Immature natural killer cell (primary cell): ENCODE measurements around the gene DCAF17. TPM values are rescaled to one million over a fixed set of nuclear protein-coding genes. Genes with fewer than 3 reads are reported as not detected.
"Not testable (repeated sequence)": the region's sequence is repeated elsewhere in the genome, so short reads cannot be mapped to it uniquely, and the experiment has no call there.

ENCODE experiments used
- DNase-seq, 3 donors: peaks; one replicate each; pipeline ENCODE4 v3.0.0; 2022; ENCODE audit warnings: mixed read lengths in 1 of 3
- H3K27ac Mint-ChIP-seq, 6 donors: one replicate each; pipeline ENCODE4 v1.8.0; 2020; ENCODE audit warnings: mixed read lengths in 6 of 6, mild to moderate bottlenecking in 5 of 6, inconsistent platforms in 4 of 6, moderate library complexity in 3 of 6
- H3K27me3 Mint-ChIP-seq, 3 donors: one replicate each; pipeline ENCODE4 v1.8.0; 2020 to 2021; ENCODE audit warnings: low read depth in 3 of 3, mild to moderate bottlenecking in 3 of 3, mixed read lengths in 3 of 3, moderate library complexity in 3 of 3, inconsistent platforms in 1 of 3
- H3K36me3 Mint-ChIP-seq, 3 donors: one replicate each; pipeline ENCODE4 v1.8.0; 2020; ENCODE audit warnings: mixed read lengths in 3 of 3, inconsistent platforms in 2 of 3, mild to moderate bottlenecking in 2 of 3
- H3K4me1 Mint-ChIP-seq, 2 donors: one replicate each; pipeline ENCODE4 v1.8.0; 2020; ENCODE audit warnings: inconsistent platforms in 2 of 2, mild to moderate bottlenecking in 2 of 2, mixed read lengths in 2 of 2, moderate library complexity in 1 of 2
- H3K4me3 Mint-ChIP-seq, 5 donors: one replicate each; pipeline ENCODE4 v1.8.0; 2020; ENCODE audit warnings: mild to moderate bottlenecking in 5 of 5, mixed read lengths in 5 of 5, inconsistent platforms in 3 of 5, moderate library complexity in 3 of 5
- H3K9me3 Mint-ChIP-seq, 6 donors: one replicate each; pipeline ENCODE4 v1.8.0; 2020; ENCODE audit warnings: mild to moderate bottlenecking in 6 of 6, mixed read lengths in 6 of 6, inconsistent platforms in 4 of 6, moderate library complexity in 3 of 6
- polyA plus RNA-seq, 3 donors: library from polyadenylated mRNA; unstranded; fragments of 300-500 nt; fragmentation: Illumina TruSeq; gene quantifications; one replicate each; pipeline ENCODE4 v1.2.3, GENCODE V29; 2021

DCAF17 gene
- polyA plus RNA-seq, 3 donors from 2014 or later = 12.7 to 17.8 (median 16.4) TPM

DNA sequence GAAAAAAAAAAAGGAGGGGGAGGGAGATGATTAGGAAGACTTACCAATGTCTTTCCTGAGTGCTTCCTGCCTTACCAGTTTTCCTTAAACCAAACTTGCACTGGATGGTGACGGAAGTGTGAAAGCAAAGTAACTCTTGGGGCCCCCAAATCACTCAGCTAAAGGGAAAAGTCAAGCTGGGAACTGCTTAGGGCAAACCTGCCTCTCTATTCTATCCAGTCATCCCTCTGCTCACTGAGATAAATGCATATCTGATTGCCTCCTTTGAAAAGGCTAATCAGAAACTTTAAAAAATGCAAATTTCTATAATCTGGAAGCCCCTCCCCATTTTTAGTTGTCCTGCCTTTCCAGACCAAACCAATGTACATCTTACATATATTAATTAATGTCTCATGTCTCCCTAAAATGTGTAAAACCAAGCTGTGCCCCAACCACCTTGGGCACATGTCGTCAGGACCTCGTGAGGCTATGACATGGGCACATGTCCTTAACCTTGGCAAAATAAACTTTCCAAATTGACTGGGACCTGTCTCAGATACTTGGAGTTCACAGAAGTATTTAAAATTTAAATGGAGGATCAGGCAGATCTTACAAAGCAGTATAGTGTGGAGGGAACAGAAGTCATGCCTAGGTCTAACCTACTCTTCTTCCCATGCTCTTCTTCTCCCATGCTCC, 81.0 kb downstream of the DCAF17 start:
- Mint-ChIP-seq H3K4me3 (no peak overlapping the region), H3K36me3 (peaks cover under 1 to 4% (median 3%) of the 10 kb centered on the region in 3 donors), H3K27me3 (peaks cover 0 to 12% (median 2%) of the 10 kb centered on the region in 3 donors), H3K9me3 (peaks cover 0 to 1% (median 0%) of the 10 kb centered on the region in 6 donors), H3K4me1 (peaks cover 2 to 6% of the 10 kb centered on the region in 2 donors), H3K27ac (no peak overlapping the region)
- DNase-seq = no peak

GRCh38 chr2:171515672-171516298, 81.8 kb downstream of the DCAF17 start:
- Mint-ChIP-seq H3K27ac (no peak overlapping the region), H3K4me3 (no peak overlapping the region), H3K36me3 (peaks cover 0 to 4% (median 3%) of the 10 kb centered on the region in 3 donors), H3K4me1 (peaks cover 2 to 8% of the 10 kb centered on the region in 2 donors), H3K27me3 (peaks cover 0 to 15% (median 2%) of the 10 kb centered on the region in 3 donors), H3K9me3 (peaks cover 0 to 1% (median 0%) of the 10 kb centered on the region in 6 donors)
- DNase-seq = no peak

DNA sequence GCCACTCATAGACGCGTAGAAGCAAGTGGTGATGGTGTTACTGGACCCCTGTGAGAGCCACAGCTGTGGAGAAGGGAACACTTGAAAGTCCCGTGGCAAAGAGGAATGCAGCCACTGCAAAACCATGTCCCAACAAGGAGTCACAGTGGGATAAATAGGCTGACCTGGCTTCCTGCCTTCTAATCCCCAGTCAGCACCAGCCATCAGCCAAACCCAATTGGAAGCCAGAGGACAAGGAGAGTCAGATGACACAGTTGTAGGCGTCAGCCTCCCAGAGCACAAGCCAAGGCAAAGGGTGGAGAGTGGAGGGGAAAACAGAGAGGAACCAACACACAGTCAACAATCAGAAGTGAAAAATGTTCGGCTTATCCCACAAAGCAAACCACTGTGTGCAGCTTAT, 82.8 kb downstream of the DCAF17 start:
- H3K27ac Mint-ChIP-seq = no peak overlapping the region
- peaks cover 6 to 18% of the 10 kb centered on the region in 2 donors for H3K4me1 Mint-ChIP-seq
- H3K36me3 Mint-ChIP-seq = peaks cover 0 to 3% (median 0%) of the 10 kb centered on the region in 3 donors
- no peak overlapping the region for H3K4me3 Mint-ChIP-seq
- no peaks in the 10 kb centered on the region for H3K9me3 Mint-ChIP-seq
- no peak for DNase-seq
- H3K27me3 Mint-ChIP-seq = peaks cover 0 to 15% (median 2%) of the 10 kb centered on the region in 3 donors

- H3K4me1 Mint-ChIP-seq = peaks cover 22 to 42% of the 10 kb centered on the region in 2 donors
- H3K27me3 Mint-ChIP-seq = peaks cover 0 to 18% (median 4%) of the 10 kb centered on the region in 3 donors
- H3K4me3 Mint-ChIP-seq = no peak overlapping the region
- H3K27ac Mint-ChIP-seq = no peak overlapping the region
- no peak for DNase-seq
- H3K9me3 Mint-ChIP-seq = no peaks in the 10 kb centered on the region
- H3K36me3 Mint-ChIP-seq = peaks cover 0 to 3% (median 0%) of the 10 kb centered on the region in 3 donors
These were observed 86.4 kb downstream of the DCAF17 start for GRCh38 chr2:171520471-171520870.

DNA sequence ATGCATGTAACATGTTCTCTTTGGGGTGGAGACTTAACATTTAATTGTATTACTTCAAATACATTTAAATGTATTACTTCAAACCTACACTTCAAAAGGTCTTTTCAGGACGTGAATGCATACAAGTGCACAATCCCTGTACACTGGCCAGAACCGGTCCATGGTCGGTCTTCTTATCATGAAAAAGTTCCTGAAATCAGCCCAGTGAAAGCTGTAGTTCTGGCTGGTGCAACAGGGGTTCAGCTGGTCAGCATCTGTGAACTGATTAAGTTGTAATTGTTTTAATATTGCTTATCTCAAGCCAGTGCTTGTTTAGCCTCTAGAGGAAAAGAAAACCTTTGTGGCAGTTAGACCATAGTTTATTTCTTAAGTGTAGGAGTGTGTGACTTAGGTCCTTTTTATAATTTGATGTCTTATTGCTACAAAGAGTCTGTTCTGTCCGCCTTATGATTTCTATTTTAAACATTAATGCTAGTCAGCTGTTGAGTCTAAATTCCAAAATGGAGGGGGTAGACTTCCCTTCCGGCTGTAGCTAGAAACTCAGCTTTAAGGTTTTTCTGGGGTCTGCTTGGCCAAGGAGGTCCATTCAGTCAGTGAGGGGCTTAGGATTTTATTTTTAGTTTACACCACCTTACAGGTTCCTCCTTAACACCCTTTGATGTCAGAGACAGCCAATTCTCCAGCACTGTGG, 87.5 kb downstream of the DCAF17 start:
- Mint-ChIP-seq H3K4me3 (peak overlapping the region; percentile 94 to 97 (median 95)), H3K27ac (peak overlapping the region in 5 of 6 donors; percentile 52 to 85 (median 65)), H3K4me1 (peaks cover 22 to 42% of the 10 kb centered on the region in 2 donors), H3K27me3 (peaks cover 0 to 20% (median 4%) of the 10 kb centered on the region in 3 donors), H3K9me3 (no peaks in the 10 kb centered on the region), H3K36me3 (peaks cover 0 to 3% (median 0%) of the 10 kb centered on the region in 3 donors)
- DNase-seq = no peak

DNA sequence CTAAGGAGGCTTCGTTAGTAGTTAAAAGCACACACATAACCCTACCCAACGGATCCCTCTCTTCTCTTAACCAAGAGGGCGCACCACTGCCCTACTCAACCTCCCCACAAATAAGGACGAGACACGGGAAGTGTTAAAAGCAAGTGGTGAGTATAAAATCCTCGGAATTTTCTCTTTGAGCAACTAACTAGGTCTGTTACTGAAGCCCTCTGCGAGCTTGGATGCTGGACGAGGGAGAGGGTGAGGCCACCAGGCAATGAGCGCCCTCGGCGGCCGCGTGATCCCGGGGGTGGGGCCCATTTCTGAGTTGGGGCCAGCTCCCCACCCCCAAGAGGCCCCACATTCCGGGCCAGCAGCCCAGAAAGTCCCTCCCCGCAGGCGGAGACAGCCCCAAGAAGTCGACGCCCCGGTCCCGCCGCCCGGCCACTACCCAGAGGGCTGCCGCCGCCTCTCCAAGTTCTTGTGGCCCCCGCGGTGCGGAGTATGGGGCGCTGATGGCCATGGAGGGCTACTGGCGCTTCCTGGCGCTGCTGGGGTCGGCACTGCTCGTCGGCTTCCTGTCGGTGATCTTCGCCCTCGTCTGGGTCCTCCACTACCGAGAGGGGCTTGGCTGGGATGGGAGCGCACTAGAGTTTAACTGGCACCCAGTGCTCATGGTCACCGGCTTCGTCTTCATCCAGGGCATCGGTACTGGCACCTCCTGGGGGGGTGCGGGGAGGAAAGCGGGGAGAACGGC, 88.2 kb downstream of the DCAF17 start, which contains the start of gene CYBRD1:
TSS of gene CYBRD1 (plus strand) at position 423 of the 736 bp plus-strand sequence. CDS start at position 495, 72 bp downstream.
- H3K9me3 Mint-ChIP-seq = no peaks in the 10 kb centered on the region
- H3K36me3 Mint-ChIP-seq = peaks cover 0 to 3% (median 0%) of the 10 kb centered on the region in 3 donors
- H3K27me3 Mint-ChIP-seq = peaks cover 0 to 20% (median 2%) of the 10 kb centered on the region in 3 donors
- DNase-seq = peak; percentile 39 to 45 (median 40)
- H3K4me1 Mint-ChIP-seq = peaks cover 22 to 42% of the 10 kb centered on the region in 2 donors
- H3K4me3 Mint-ChIP-seq = peak within 1 kb of the TSS; percentile 94 to 97 (median 95)
- peak within 1 kb of the TSS; percentile 61 to 85 (median 84) for H3K27ac Mint-ChIP-seq

- peak overlapping the region in 5 of 6 donors; percentile 27 to 85 (median 71) for H3K27ac Mint-ChIP-seq
- H3K4me3 Mint-ChIP-seq = peak overlapping the region; percentile 94 to 97 (median 95)
- DNase-seq = peak; percentile 28 to 39 (median 30)
- peaks cover 0 to 4% (median 3%) of the 10 kb centered on the region in 3 donors for H3K36me3 Mint-ChIP-seq
- peaks cover 22 to 42% of the 10 kb centered on the region in 2 donors for H3K4me1 Mint-ChIP-seq
- H3K27me3 Mint-ChIP-seq = peaks cover 0 to 23% (median 2%) of the 10 kb centered on the region in 3 donors
- H3K9me3 Mint-ChIP-seq = no peaks in the 10 kb centered on the region
These were observed 88.7 kb downstream of the DCAF17 start for GRCh38 chr2:171522788-171523087.

DNA sequence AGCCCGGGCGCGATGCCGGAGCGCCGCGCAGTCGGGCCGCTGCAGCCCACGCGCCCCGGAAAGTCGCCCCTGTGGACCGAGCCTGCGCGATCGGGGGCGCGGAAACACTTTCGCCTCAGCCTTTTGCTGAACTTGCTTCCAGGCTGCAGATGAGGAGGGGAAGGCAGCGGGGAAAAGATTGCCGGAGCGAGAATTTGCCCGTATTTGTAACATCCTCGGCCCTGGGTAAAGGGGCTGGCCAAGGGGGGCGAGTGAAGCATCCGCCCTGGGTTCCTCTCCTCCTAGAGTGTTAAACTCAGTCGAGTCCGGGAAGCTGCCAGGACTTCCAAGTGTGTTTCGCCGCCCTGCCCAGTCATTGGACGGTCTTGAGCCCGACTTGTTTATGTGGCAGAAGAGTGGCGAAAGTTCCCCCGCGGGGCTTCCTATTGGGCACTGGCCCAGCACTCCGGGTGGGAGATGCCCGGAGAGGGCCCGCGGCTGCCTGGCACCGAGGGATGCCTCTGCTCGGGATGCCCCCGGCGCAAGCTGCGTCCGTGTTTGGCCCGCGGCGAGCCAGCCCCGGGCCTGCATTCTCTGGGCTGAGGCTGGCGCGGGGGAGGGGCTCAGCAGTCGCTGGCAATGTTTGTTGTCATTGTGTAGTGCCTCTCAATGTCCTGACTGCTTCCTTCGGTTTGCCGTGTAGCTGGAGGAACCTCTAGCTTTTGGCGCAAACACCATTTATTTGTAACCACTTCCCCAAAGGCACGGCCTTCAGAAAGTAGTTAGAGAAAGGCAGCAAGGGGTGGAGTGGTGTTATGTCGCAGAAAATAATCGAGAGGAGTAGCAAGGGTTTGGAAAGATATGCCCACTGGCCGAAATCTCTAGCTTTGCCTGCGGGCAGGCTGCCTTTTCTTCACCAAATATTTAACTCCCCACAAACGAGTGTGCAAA, 89.3 kb downstream of the DCAF17 start:
- Mint-ChIP-seq H3K9me3 (no peaks in the 10 kb centered on the region), H3K27me3 (peaks cover 0 to 23% (median 2%) of the 10 kb centered on the region in 3 donors), H3K27ac (peak overlapping the region; percentile 40 to 86 (median 58)), H3K36me3 (peaks cover 0 to 4% (median 3%) of the 10 kb centered on the region in 3 donors), H3K4me1 (peaks cover 22 to 43% of the 10 kb centered on the region in 2 donors), H3K4me3 (peak overlapping the region; percentile 94 to 97 (median 95))
- peak; percentile 19 to 39 (median 26) for DNase-seq

DNA sequence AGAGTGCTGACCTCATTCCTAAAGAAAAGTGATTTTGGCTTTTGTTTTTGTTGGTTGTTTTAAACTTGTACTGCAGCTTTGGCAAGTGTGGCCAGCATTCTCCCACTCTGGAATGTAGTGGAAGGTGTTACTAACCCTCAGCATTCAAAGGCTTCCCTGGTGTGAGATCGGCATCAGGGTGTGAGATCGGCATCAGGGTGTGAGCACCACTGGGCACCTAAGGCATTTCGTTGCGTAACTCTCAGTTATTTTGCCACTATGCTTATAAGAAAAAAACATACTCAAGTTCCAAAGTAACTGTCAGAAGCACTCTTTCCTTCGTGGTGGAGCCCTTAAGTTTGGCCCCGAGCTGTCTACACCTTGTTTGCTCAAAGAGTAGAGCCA, 90.0 kb downstream of the DCAF17 start:
- H3K9me3 Mint-ChIP-seq = no peaks in the 10 kb centered on the region
- peak overlapping the region; percentile 94 to 97 (median 95) for H3K4me3 Mint-ChIP-seq
- H3K4me1 Mint-ChIP-seq = peaks cover 22 to 48% of the 10 kb centered on the region in 2 donors
- H3K27ac Mint-ChIP-seq = peak overlapping the region; percentile 40 to 86 (median 58)
- H3K36me3 Mint-ChIP-seq = peaks cover 0 to 4% (median under 1%) of the 10 kb centered on the region in 3 donors
- DNase-seq = no peak
- H3K27me3 Mint-ChIP-seq = peaks cover 0 to 20% (median 2%) of the 10 kb centered on the region in 3 donors

DNA sequence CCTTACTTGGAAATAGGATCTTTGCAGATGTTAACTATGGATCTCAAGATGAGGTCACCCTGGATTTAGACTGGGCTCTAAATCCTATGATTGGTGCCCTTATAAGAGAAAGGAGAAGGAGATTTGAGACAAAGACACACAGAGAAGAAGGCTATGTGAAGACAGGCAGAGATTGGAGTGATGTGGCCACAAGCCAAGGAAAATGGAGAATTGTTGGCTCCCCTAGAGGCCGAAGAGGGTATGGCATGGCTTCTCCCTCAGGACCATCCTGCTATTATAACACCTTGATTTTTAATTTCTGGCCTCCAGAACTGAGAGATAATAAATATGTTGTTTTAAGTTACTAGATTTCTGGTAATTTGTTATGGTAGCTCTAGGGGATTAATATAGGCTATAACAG, 95.9 kb downstream of the DCAF17 start:
- H3K4me1 Mint-ChIP-seq = peaks cover 3 to 20% of the 10 kb centered on the region in 2 donors
- H3K27me3 Mint-ChIP-seq = peaks cover 0 to 18% (median 3%) of the 10 kb centered on the region in 3 donors
- no peak overlapping the region for H3K27ac Mint-ChIP-seq
- peaks cover 0 to 3% (median 0%) of the 10 kb centered on the region in 6 donors for H3K9me3 Mint-ChIP-seq
- no peak for DNase-seq
- peaks cover 6 to 10% (median 6%) of the 10 kb centered on the region in 3 donors for H3K36me3 Mint-ChIP-seq
- H3K4me3 Mint-ChIP-seq = no peak overlapping the region

DNA sequence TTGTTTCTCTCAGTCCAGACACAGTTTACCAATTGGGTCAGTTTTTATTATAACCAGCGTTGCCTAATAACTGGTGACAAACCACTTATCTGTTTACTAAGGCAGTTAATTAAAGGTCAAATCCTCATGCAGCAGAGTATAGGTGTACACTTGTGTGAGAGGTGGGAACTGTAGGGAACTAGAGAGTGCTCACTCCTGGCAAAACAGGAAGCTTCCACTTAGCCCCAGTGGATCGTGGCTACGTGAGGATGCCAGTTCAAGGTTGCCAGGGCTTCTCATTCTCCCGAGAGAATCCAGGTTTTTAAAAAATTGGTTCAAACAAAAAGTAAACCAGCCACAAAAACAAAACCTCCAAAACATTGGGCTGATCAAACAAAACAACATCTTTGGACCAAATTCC, 96.4 kb downstream of the DCAF17 start:
- Mint-ChIP-seq H3K36me3 (peaks cover 6 to 10% (median 6%) of the 10 kb centered on the region in 3 donors), H3K27ac (no peak overlapping the region), H3K4me3 (no peak overlapping the region), H3K4me1 (peaks cover 0 to 15% of the 10 kb centered on the region in 2 donors), H3K9me3 (peaks cover 0 to 3% (median 0%) of the 10 kb centered on the region in 6 donors), H3K27me3 (peaks cover 0 to 13% (median 3%) of the 10 kb centered on the region in 3 donors)
- DNase-seq = no peak

- not testable (repeated sequence) for H3K9me3 Mint-ChIP-seq, DNase-seq, H3K27ac Mint-ChIP-seq, H3K4me3 Mint-ChIP-seq
- Mint-ChIP-seq H3K27me3 (peaks cover 0 to 10% (median 3%) of the 10 kb centered on the region in 3 donors), H3K36me3 (peaks cover 6 to 10% (median 6%) of the 10 kb centered on the region in 3 donors), H3K4me1 (peaks cover 0 to 14% of the 10 kb centered on the region in 2 donors)
These were observed 96.8 kb downstream of the DCAF17 start for GRCh38 chr2:171530859-171531258.
